Fibroblast of lung (primary cell): ENCODE measurements around the gene NKD1.

ENCODE experiments used
- EZH2 ChIP-seq: IDR thresholded peaks from 2 replicates; pipeline ENCODE4 v1.5.1; 2012; ENCODE audit warnings: low read length, control low read depth, mild to moderate bottlenecking; ENCODE audit errors: missing control alignments
- TF ChIP-seq, protein P1 (sequence below), 2 donors: IDR thresholded peaks in 1 of 2; conservative IDR thresholded peaks in 1 of 2; 1 replicate in 1 of 2; 2 replicates in 1 of 2; pipeline ENCODE4 v1.5.1; 2011 to 2012; ENCODE audit warnings: low read length in 2 of 2, control low read depth in 1 of 2, inconsistent platforms in 1 of 2, low read depth in 1 of 2, mild to moderate bottlenecking in 1 of 2

DNA sequence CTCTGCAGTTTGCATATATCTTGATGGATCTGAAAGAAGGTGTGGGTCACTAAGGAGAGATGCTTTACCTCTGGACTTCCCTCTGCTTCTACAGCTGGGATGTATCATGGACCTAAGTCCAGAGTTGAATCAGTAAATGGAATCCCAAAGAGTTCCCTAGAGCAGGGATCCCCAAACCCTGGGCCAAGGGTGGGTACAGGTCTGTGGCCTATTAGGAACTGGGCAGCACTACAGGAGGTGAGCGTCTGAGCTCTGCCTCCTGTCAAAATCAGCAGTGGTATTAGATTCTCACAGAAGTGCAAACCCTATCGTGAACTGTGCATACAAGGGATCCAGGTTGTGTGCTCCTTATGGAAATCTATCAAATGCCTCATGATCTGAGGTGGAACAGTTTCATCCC, 39.3 kb downstream of the NKD1 start:
- TF ChIP-seq, protein P1, sequence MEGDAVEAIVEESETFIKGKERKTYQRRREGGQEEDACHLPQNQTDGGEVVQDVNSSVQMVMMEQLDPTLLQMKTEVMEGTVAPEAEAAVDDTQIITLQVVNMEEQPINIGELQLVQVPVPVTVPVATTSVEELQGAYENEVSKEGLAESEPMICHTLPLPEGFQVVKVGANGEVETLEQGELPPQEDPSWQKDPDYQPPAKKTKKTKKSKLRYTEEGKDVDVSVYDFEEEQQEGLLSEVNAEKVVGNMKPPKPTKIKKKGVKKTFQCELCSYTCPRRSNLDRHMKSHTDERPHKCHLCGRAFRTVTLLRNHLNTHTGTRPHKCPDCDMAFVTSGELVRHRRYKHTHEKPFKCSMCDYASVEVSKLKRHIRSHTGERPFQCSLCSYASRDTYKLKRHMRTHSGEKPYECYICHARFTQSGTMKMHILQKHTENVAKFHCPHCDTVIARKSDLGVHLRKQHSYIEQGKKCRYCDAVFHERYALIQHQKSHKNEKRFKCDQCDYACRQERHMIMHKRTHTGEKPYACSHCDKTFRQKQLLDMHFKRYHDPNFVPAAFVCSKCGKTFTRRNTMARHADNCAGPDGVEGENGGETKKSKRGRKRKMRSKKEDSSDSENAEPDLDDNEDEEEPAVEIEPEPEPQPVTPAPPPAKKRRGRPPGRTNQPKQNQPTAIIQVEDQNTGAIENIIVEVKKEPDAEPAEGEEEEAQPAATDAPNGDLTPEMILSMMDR (conservative IDR thresholded peaks at IDR 0.05 in 1 of 2, IDR thresholded peaks at IDR 0.05 in 1 of 2; ENCODE audit: low read depth in 1 of 2, low read length in 2 of 2), result no peak
- TF ChIP-seq EZH2, result no peak
